HG03159 (cell line): ENCODE measurements around the gene FAM184B.

ENCODE experiments used
- ATAC-seq: cut with Tn5 transposase; IDR thresholded peaks from one replicate; pipeline ENCODE4 v1.9.1; 2021; ENCODE audit warnings: mild to moderate bottlenecking, moderate library complexity; ENCODE audit not compliant: unreplicated experiment

Gene FAM184B

GRCh38 chr4:17778431-17778830, 3.0 kb downstream of the FAM184B start:
- ATAC-seq, result no peak

GRCh38 chr4:17773135-17773698, 8.2 kb downstream of the FAM184B start:
- ATAC-seq, result no peak

GRCh38 chr4:17771284-17771908, 10.0 kb downstream of the FAM184B start:
- ATAC-seq, result no peak

- no peak for ATAC-seq
These were observed 10.6 kb downstream of the FAM184B start for GRCh38 chr4:17770845-17771244.

GRCh38 chr4:17769406-17770174, 11.8 kb downstream of the FAM184B start:
- no peak for ATAC-seq

GRCh38 chr4:17766826-17767458, 14.5 kb downstream of the FAM184B start:
- no peak for ATAC-seq

- no peak for ATAC-seq
These were observed 15.7 kb downstream of the FAM184B start for GRCh38 chr4:17765514-17766286.

GRCh38 chr4:17763931-17764330, 17.5 kb downstream of the FAM184B start:
- ATAC-seq, result no peak

- ATAC-seq, result no peak
These were observed 18.0 kb downstream of the FAM184B start for GRCh38 chr4:17763416-17763815.

- no peak for ATAC-seq
These were observed 18.7 kb downstream of the FAM184B start for GRCh38 chr4:17762726-17763125.

GRCh38 chr4:17761062-17761461, 20.4 kb downstream of the FAM184B start:
- ATAC-seq, result no peak

- ATAC-seq, result no peak
These were observed 20.8 kb downstream of the FAM184B start for GRCh38 chr4:17760626-17761025.

GRCh38 chr4:17758485-17758884, 22.9 kb downstream of the FAM184B start:
- ATAC-seq, result no peak

GRCh38 chr4:17757621-17758020, 23.8 kb downstream of the FAM184B start:
- ATAC-seq, result no peak

- ATAC-seq, result no peak
These were observed 27.8 kb downstream of the FAM184B start for GRCh38 chr4:17753646-17754045.

GRCh38 chr4:17740702-17741101, 40.7 kb downstream of the FAM184B start:
- no peak for ATAC-seq

GRCh38 chr4:17736484-17736883, 44.9 kb downstream of the FAM184B start:
- no peak for ATAC-seq

- no peak for ATAC-seq
These were observed 54.5 kb downstream of the FAM184B start for GRCh38 chr4:17726911-17727310.

- no peak for ATAC-seq
These were observed 57.8 kb downstream of the FAM184B start for GRCh38 chr4:17723648-17724047.

- no peak for ATAC-seq
These were observed 59.1 kb downstream of the FAM184B start for GRCh38 chr4:17722356-17722700.
